ENCODE measurements around the gene PAX8. TPM values are rescaled to one million over a fixed set of nuclear protein-coding genes. Genes with fewer than 3 reads are reported as not detected.

Gene PAX8
- total RNA-seq, 1 experiment from 2014 or later, result 3.1 TPM

- intact Hi-C loops (cut with micrococcal nuclease; ENCODE audit: unreplicated experiment), result loop anchor here (5.0 to 10.0 kb wide), 2 partner anchors 66 to 82 kb away; no protein-coding TSS in a partner anchor
- TF ChIP-seq CTCF (conservative IDR thresholded peaks at IDR 0.05; ENCODE audit: low read depth, low read length) (no peak), EZH2 (IDR thresholded peaks at IDR 0.05; ENCODE audit: borderline replicate concordance, low read depth, low read length, poor library complexity, severe bottlenecking) (no peak)
- no peak for DNase-seq (ENCODE audit: low spot score)
- H3K4me3 ChIP-seq (ENCODE audit: low read depth, low read length, poor library complexity, severe bottlenecking), result no peak overlapping the region
- POLR2A ChIA-PET (ENCODE audit: low non-redundant PET), result no interaction called here
- no peaks in the 10 kb centered on the region for H3K9me3 ChIP-seq (ENCODE audit: low read depth, low read length, poor library complexity, severe bottlenecking)
- no peaks in the 10 kb centered on the region for H3K27me3 ChIP-seq (replicated peaks; ENCODE audit: insufficient read depth, low read depth, low read length, poor library complexity)
- H3K4me1 ChIP-seq (ENCODE audit: insufficient read depth, low read length, poor library complexity, severe bottlenecking), result peaks cover 13% of the 10 kb centered on the region
- H3K27ac ChIP-seq (ENCODE audit: low read depth, low read length, poor library complexity, severe bottlenecking), result no peak overlapping the region
- H3K36me3 ChIP-seq (ENCODE audit: insufficient read depth, low read length, poor library complexity, severe bottlenecking), result no peaks in the 10 kb centered on the region
- BruUV-seq (replicated peaks), result no TSS peak
- CTCF ChIA-PET, result interaction anchor here (0.7 to 1.9 kb wide), 5 partner anchors 9 to 187 kb away, joined by 3 to 12 read pairs (median 8); no protein-coding TSS in a partner anchor
Observed at GRCh38 chr2:113203217-113203530, 75.5 kb downstream of the PAX8 start.

DNA sequence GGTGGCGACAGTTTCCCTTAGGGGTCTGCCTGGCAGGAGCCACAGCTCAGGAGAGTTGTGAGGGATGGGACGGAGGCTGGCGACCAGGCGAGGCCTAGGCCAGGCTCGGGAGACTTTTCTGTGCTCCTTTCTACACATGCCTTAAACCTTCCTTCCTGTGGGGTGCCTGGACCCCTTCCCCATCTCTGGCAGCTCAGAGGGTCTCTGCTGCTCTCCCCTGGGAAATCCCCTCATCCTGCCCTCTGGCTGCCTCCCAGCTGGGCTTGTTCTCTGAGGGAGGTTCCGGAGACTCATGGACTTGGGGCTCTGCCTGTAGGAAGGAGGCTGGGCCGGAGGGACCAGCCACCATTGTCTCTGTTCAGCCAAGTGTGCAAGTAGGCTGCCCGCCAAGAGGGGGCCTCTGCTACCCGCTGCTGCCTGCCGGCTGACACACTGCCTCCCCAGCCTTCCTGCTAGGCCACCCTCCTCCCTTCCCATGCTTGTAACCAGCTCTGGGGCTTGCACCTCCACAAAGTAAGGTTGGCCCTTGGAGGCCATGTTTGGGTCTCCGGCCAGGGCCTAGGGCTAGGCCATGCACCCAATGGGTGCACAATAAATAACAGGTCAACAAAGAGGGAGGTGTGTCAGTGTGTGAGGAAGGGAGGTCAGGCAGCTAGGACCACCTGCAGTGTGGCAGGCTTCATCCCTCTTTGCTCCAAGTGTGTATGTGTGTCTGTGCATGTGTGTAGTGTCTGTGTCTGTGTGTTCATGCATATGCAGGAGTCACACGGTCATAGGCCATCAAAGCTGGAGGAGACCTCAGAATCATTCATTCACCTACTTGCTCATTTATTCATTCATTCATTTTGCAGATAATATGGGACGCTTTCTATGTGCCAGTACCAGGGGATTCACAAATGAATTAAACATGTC is 76.2 kb downstream of the PAX8 start:
- no peak overlapping the region for H3K4me3 ChIP-seq (ENCODE audit: low read depth, low read length, poor library complexity, severe bottlenecking)
- peak; percentile 71 for DNase-seq (ENCODE audit: low spot score)
- POLR2A ChIA-PET (ENCODE audit: low non-redundant PET), result no interaction called here
- BruUV-seq (replicated peaks), result no TSS peak
- H3K4me1 ChIP-seq (ENCODE audit: insufficient read depth, low read length, poor library complexity, severe bottlenecking), result peaks cover 13% of the 10 kb centered on the region
- no peaks in the 10 kb centered on the region for H3K36me3 ChIP-seq (ENCODE audit: insufficient read depth, low read length, poor library complexity, severe bottlenecking)
- H3K27ac ChIP-seq (ENCODE audit: low read depth, low read length, poor library complexity, severe bottlenecking), result peak overlapping the region; percentile 28
- 0 out of 2 replicates have a peak, but pooled peaks have one; percentile 26 for TF ChIP-seq CTCF (conservative IDR thresholded peaks at IDR 0.05; ENCODE audit: low read depth, low read length)
- no peak for TF ChIP-seq EZH2 (IDR thresholded peaks at IDR 0.05; ENCODE audit: borderline replicate concordance, low read depth, low read length, poor library complexity, severe bottlenecking)
- no peaks in the 10 kb centered on the region for H3K9me3 ChIP-seq (ENCODE audit: low read depth, low read length, poor library complexity, severe bottlenecking)
- intact Hi-C loops (cut with micrococcal nuclease; ENCODE audit: unreplicated experiment), result loop anchor here (5.0 to 10.0 kb wide), 2 partner anchors 65 to 82 kb away; no protein-coding TSS in a partner anchor
- CTCF ChIA-PET, result interaction anchor here (0.7 to 1.9 kb wide), 3 partner anchors 10 to 122 kb away, joined by 3 to 5 read pairs (median 4); no protein-coding TSS in a partner anchor
- H3K27me3 ChIP-seq (replicated peaks; ENCODE audit: insufficient read depth, low read depth, low read length, poor library complexity), result no peaks in the 10 kb centered on the region

- Histone ChIP-seq H3K27ac (ENCODE audit: low read depth, low read length, poor library complexity, severe bottlenecking) (no peak overlapping the region), H3K9me3 (ENCODE audit: low read depth, low read length, poor library complexity, severe bottlenecking) (no peaks in the 10 kb centered on the region), H3K27me3 (replicated peaks; ENCODE audit: insufficient read depth, low read depth, low read length, poor library complexity) (no peaks in the 10 kb centered on the region), H3K4me1 (ENCODE audit: insufficient read depth, low read length, poor library complexity, severe bottlenecking) (peaks cover 13% of the 10 kb centered on the region), H3K36me3 (ENCODE audit: insufficient read depth, low read length, poor library complexity, severe bottlenecking) (no peaks in the 10 kb centered on the region), H3K4me3 (ENCODE audit: low read depth, low read length, poor library complexity, severe bottlenecking) (no peak overlapping the region)
- ChIA-PET CTCF (interaction anchor here (1.2 kb wide), 1 partner anchor 122 kb away, joined by 4 read pairs; no protein-coding TSS in a partner anchor), POLR2A (ENCODE audit: low non-redundant PET) (no interaction called here)
- TF ChIP-seq CTCF (conservative IDR thresholded peaks at IDR 0.05; ENCODE audit: low read depth, low read length), result no peak
- no peak for TF ChIP-seq EZH2 (IDR thresholded peaks at IDR 0.05; ENCODE audit: borderline replicate concordance, low read depth, low read length, poor library complexity, severe bottlenecking)
- intact Hi-C loops (cut with micrococcal nuclease; ENCODE audit: unreplicated experiment), result loop anchor here (5.0 to 10.0 kb wide), 2 partner anchors 64 to 83 kb away; no protein-coding TSS in a partner anchor
- DNase-seq (ENCODE audit: low spot score), result no peak
- no TSS peak for BruUV-seq (replicated peaks)
Observed at GRCh38 chr2:113201496-113202304, 77.0 kb downstream of the PAX8 start.
